HEK293 (cell line): ENCODE measurements around the gene PFKL.

Experiments
- CTCF ChIA-PET: fragments of 350-600 bp; formaldehyde crosslinking; extraction: SDS; loops from one replicate; lab custom pipeline; 2021; ENCODE audit warnings: antibody characterized with exemption; lab: Yijun Ruan, JAX
- POLR2A ChIA-PET: fragments of 300-600 bp; formaldehyde crosslinking; extraction: SDS; loops from one replicate; lab custom pipeline; 2020; ENCODE audit warnings: antibody characterized with exemption, inconsistent platforms; lab: Yijun Ruan, JAX
- H3K27ac ChIP-seq: fragments of 200-500 bp; sonication (Bioruptor generic); 2 replicates; pipeline ENCODE4 v1.5.1; 2014; ENCODE audit warnings: low read depth, low read length, control low read depth, inconsistent platforms; ENCODE audit errors: extremely low read depth
- H3K36me3 ChIP-seq, 2 experiments: fragments of 200-500 bp in 1 of 2; sonication (Bioruptor generic) in 1 of 2; 1 replicate in 1 of 2; 2 replicates in 1 of 2; pipeline ENCODE4 v1.5.1; 2014 to 2017; ENCODE audit warnings: inconsistent platforms in 2 of 2, low read length in 2 of 2; ENCODE audit not compliant: control insufficient read depth in 2 of 2, insufficient read depth in 1 of 2
- H3K4me1 ChIP-seq: fragments of 200-500 bp; sonication (Bioruptor generic); 2 replicates; pipeline ENCODE4 v1.5.1; 2014; ENCODE audit warnings: mild to moderate bottlenecking, low read length, inconsistent platforms; ENCODE audit not compliant: control insufficient read depth, insufficient read depth
- H3K4me3 ChIP-seq: 2 replicates; pipeline ENCODE4 v1.5.1; 2011; ENCODE audit warnings: low read depth, mild to moderate bottlenecking, control low read depth, low read length, moderate library complexity
- H3K9me3 ChIP-seq: fragments of 200-500 bp; sonication (Bioruptor generic); 2 replicates; pipeline ENCODE4 v1.5.1; 2014; ENCODE audit warnings: low read depth, low read length, inconsistent platforms; ENCODE audit not compliant: control insufficient read depth, insufficient read depth
- BCL11B ChIP-seq: fragments of 450-650 bp; formaldehyde crosslinking; IDR thresholded peaks from 2 replicates; pipeline ENCODE4 v1.5.1; 2016; ENCODE audit warnings: low read depth, missing biosample characterization, missing genetic modification characterization
- IKZF3 ChIP-seq: fragments of 450-650 bp; IDR thresholded peaks from 2 replicates; pipeline ENCODE4 v1.5.0; 2018; ENCODE audit warnings: missing biosample characterization, mild to moderate bottlenecking, missing genetic modification characterization, moderate library complexity
- KLF7 ChIP-seq: fragments of 450-650 bp; formaldehyde crosslinking; IDR thresholded peaks from 2 replicates; pipeline ENCODE4 v1.5.1; 2016; ENCODE audit warnings: missing biosample characterization, missing genetic modification characterization, borderline replicate concordance
- KLF9 ChIP-seq: fragments of 450-650 bp; formaldehyde crosslinking; IDR thresholded peaks from 2 replicates; pipeline ENCODE4 v1.5.1; 2016; ENCODE audit warnings: missing biosample characterization, missing genetic modification characterization, low read depth
- MYNN ChIP-seq: fragments of 450-650 bp; formaldehyde crosslinking; IDR thresholded peaks from 2 replicates; pipeline ENCODE4 v1.5.1; 2016; ENCODE audit warnings: missing biosample characterization, missing genetic modification characterization, borderline replicate concordance
- REPIN1 ChIP-seq: fragments of 450-650 bp; formaldehyde crosslinking; IDR thresholded peaks from 2 replicates; pipeline ENCODE4 v1.5.1; 2017; ENCODE audit warnings: missing biosample characterization, missing genetic modification characterization, low read depth
- SALL2 ChIP-seq: fragments of 450-650 bp; formaldehyde crosslinking; IDR thresholded peaks from 2 replicates; pipeline ENCODE4 v1.5.0; 2017; ENCODE audit warnings: missing biosample characterization, mild to moderate bottlenecking, missing genetic modification characterization, borderline replicate concordance
- ZBTB1 ChIP-seq: fragments of 450-650 bp; formaldehyde crosslinking; IDR thresholded peaks from 2 replicates; pipeline ENCODE4 v1.5.1; 2016; ENCODE audit warnings: missing biosample characterization, missing genetic modification characterization
- ZBTB48 ChIP-seq: fragments of 450-650 bp; formaldehyde crosslinking; IDR thresholded peaks from 2 replicates; pipeline ENCODE4 v1.5.1; 2016; ENCODE audit warnings: missing biosample characterization, missing genetic modification characterization
- ZFP41 ChIP-seq: fragments of 450-650 bp; formaldehyde crosslinking; IDR thresholded peaks from 2 replicates; pipeline ENCODE4 v1.5.1; 2016; ENCODE audit warnings: missing biosample characterization, missing genetic modification characterization, borderline replicate concordance
- ZNF112 ChIP-seq: fragments of 450-650 bp; formaldehyde crosslinking; IDR thresholded peaks from 2 replicates; pipeline ENCODE4 v1.5.0; 2017; ENCODE audit warnings: missing biosample characterization, missing genetic modification characterization
- ZNF114 ChIP-seq: fragments of 450-650 bp; formaldehyde crosslinking; IDR thresholded peaks from 2 replicates; pipeline ENCODE4 v1.5.0; 2017; ENCODE audit warnings: missing biosample characterization, missing genetic modification characterization
- ZNF140 ChIP-seq: fragments of 450-650 bp; formaldehyde crosslinking; IDR thresholded peaks from 2 replicates; pipeline ENCODE4 v1.5.1; 2016; ENCODE audit warnings: missing biosample characterization, missing genetic modification characterization
- ZNF223 ChIP-seq: fragments of 450-650 bp; formaldehyde crosslinking; IDR thresholded peaks from 2 replicates; pipeline ENCODE4 v1.5.1; 2016; ENCODE audit warnings: missing biosample characterization, missing genetic modification characterization
- ZNF292 ChIP-seq: fragments of 450-650 bp; formaldehyde crosslinking; IDR thresholded peaks from 2 replicates; pipeline ENCODE4 v1.5.1; 2016; ENCODE audit warnings: low read depth, missing biosample characterization, missing genetic modification characterization, borderline replicate concordance
- ZNF391 ChIP-seq: fragments of 450-650 bp; formaldehyde crosslinking; IDR thresholded peaks from 2 replicates; pipeline ENCODE4 v1.5.1; 2016; ENCODE audit warnings: low read depth, missing biosample characterization, missing genetic modification characterization, borderline replicate concordance
- ZNF571 ChIP-seq: fragments of 450-650 bp; formaldehyde crosslinking; IDR thresholded peaks from 2 replicates; pipeline ENCODE4 v1.5.0; 2017; ENCODE audit warnings: missing biosample characterization, missing genetic modification characterization
- ZNF596 ChIP-seq: fragments of 450-650 bp; IDR thresholded peaks from 2 replicates; pipeline ENCODE4 v1.5.0; 2018; ENCODE audit warnings: missing biosample characterization, mild to moderate bottlenecking, missing genetic modification characterization, moderate library complexity
- ZSCAN23 ChIP-seq: fragments of 450-650 bp; formaldehyde crosslinking; IDR thresholded peaks from 2 replicates; pipeline ENCODE4 v1.5.1; 2016; ENCODE audit warnings: missing biosample characterization, missing genetic modification characterization
- TF ChIP-seq, protein P1 (sequence below): fragments of 450-650 bp; formaldehyde crosslinking; IDR thresholded peaks from 2 replicates; pipeline ENCODE4 v1.5.1; 2016; ENCODE audit warnings: missing biosample characterization, missing genetic modification characterization
- TF ChIP-seq, protein P2 (sequence below): fragments of 450-650 bp; formaldehyde crosslinking; conservative IDR thresholded peaks from 2 replicates; pipeline ENCODE4 v1.5.1; 2016; ENCODE audit warnings: low read depth, missing biosample characterization, missing genetic modification characterization
- TF ChIP-seq, protein P3 (sequence below): fragments of 450-650 bp; formaldehyde crosslinking; IDR thresholded peaks from 2 replicates; pipeline ENCODE4 v1.5.1; 2017; ENCODE audit warnings: missing biosample characterization, missing genetic modification characterization
- TF ChIP-seq, protein P4 (sequence below): fragments of 450-650 bp; formaldehyde crosslinking; IDR thresholded peaks from 2 replicates; pipeline ENCODE4 v1.5.1; 2016; ENCODE audit warnings: missing biosample characterization, missing genetic modification characterization
- TF ChIP-seq, protein P5 (sequence below): IDR thresholded peaks from 2 replicates; pipeline ENCODE4 v1.6.1; 2011; ENCODE audit warnings: mild to moderate bottlenecking, low read depth, low read length, borderline replicate concordance
- TF ChIP-seq, protein P6 (sequence below): fragments of 450-650 bp; formaldehyde crosslinking; IDR thresholded peaks from 2 replicates; pipeline ENCODE4 v1.5.1; 2016; ENCODE audit warnings: missing biosample characterization, missing genetic modification characterization

Gene PFKL

DNA sequence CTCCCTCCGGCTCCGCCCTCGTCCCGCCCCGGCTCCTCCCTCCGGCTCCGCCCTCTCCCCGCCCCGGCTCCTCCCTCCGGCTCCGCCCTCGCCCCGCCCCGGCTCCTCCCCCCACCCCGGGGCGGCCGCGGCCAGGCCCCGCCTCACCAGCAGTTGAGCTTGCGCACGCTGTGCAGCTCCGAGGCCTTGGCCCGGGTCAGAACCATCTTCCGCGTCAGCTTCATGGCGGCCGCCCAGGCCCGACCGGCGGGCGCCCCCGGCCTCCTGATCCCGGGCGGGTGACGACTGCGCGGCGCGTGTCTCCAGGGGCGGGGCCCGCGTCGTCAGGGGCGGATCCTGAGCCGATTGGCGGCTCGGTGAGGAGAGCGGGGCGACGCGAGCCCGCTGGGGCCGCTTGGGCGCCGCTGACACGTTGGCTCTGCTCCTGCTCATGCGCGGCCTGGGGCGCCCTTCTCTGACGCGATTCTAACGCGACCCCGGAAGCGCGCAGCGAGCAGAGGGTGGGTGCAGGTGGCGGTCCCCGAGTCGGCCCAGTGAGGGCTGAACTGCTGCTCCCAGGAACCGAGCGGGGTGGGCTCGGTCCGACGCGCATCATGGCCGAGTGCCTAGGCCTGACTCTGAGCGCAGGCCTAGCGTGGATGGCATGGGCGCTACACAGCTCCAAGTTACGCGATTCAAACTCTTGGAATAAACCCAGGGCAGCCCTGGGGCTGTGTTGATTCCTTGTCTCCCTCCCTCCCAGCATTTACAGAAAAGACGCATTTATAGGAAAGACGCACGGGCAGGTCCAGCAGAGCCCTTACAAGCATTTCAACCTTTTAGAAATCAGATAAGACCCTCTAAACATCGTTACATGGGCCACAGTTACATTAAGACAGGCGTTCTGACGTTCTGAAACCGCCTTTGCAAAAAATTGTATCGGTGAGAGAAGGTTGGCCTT is 39.4 kb downstream of the PFKL start, which contains the start of gene CFAP410:
Gene CFAP410 (minus strand): TSS at position 420 of the 940 bp plus-strand sequence. CDS start 196 bp downstream, at position 224.
- Histone ChIP-seq H3K36me3 (peaks cover 0 to 4% of the 10 kb centered on the region in 2 experiments; a peak in 1 of 3 replicates), H3K4me3 (peak within 1 kb of the TSS; percentile 93), H3K27ac (peak within 1 kb of the TSS; percentile 93), H3K9me3 (no peaks in the 10 kb centered on the region), H3K4me1 (peaks cover 9% of the 10 kb centered on the region)
- ChIA-PET CTCF (interaction anchor here (0.6 to 1.7 kb wide), 6 partner anchors 36 to 1344 kb away, joined by 3 to 11 read pairs (median 6); no protein-coding TSS in a partner anchor), POLR2A (interaction anchor here (0.6 to 2.2 kb wide), 8 partner anchors 10 to 534 kb away, joined by 3 to 11 read pairs (median 4); partner anchors contain the start of genes LRRC3, PFKL and PTTG1IP)
- no peak for TF ChIP-seq ZNF112 (tag by site-specific recombination)
- TF ChIP-seq, protein P1, sequence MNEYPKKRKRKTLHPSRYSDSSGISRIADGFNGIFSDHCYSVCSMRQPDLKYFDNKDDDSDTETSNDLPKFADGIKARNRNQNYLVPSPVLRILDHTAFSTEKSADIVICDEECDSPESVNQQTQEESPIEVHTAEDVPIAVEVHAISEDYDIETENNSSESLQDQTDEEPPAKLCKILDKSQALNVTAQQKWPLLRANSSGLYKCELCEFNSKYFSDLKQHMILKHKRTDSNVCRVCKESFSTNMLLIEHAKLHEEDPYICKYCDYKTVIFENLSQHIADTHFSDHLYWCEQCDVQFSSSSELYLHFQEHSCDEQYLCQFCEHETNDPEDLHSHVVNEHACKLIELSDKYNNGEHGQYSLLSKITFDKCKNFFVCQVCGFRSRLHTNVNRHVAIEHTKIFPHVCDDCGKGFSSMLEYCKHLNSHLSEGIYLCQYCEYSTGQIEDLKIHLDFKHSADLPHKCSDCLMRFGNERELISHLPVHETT (tag by site-specific recombination): peak; percentile 91
- TF ChIP-seq BCL11B (tag by site-specific recombination): no peak
- TF ChIP-seq ZNF391: no peak; the same call in 1 of the 2 replicates
- no peak for TF ChIP-seq ZNF571 (tag by site-specific recombination)
- no peak for TF ChIP-seq ZNF223 (tag by site-specific recombination)
- TF ChIP-seq ZFP41: no peak
- no peak for TF ChIP-seq ZNF596 (tag by site-specific recombination)
- TF ChIP-seq ZSCAN23 (tag by site-specific recombination): peak; percentile 89
- TF ChIP-seq, protein P2, sequence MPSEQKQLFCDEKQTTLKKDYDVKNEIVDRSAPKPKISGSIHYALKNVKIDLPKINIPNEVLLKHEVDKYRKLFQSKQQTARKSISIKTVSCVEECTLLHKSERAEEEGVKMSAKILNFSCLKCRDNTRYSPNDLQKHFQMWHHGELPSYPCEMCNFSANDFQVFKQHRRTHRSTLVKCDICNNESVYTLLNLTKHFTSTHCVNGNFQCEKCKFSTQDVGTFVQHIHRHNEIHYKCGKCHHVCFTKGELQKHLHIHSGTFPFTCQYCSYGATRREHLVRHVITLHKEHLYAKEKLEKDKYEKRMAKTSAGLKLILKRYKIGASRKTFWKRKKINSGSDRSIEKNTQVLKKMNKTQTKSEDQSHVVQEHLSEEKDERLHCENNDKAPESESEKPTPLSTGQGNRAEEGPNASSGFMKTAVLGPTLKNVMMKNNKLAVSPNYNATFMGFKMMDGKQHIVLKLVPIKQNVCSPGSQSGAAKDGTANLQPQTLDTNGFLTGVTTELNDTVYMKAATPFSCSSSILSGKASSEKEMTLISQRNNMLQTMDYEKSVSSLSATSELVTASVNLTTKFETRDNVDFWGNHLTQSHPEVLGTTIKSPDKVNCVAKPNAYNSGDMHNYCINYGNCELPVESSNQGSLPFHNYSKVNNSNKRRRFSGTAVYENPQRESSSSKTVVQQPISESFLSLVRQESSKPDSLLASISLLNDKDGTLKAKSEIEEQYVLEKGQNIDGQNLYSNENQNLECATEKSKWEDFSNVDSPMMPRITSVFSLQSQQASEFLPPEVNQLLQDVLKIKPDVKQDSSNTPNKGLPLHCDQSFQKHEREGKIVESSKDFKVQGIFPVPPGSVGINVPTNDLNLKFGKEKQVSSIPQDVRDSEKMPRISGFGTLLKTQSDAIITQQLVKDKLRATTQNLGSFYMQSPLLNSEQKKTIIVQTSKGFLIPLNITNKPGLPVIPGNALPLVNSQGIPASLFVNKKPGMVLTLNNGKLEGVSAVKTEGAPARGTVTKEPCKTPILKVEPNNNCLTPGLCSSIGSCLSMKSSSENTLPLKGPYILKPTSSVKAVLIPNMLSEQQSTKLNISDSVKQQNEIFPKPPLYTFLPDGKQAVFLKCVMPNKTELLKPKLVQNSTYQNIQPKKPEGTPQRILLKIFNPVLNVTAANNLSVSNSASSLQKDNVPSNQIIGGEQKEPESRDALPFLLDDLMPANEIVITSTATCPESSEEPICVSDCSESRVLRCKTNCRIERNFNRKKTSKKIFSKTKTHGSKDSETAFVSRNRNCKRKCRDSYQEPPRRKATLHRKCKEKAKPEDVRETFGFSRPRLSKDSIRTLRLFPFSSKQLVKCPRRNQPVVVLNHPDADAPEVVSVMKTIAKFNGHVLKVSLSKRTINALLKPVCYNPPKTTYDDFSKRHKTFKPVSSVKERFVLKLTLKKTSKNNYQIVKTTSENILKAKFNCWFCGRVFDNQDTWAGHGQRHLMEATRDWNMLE (tag by site-specific recombination): no peak
- TF ChIP-seq ZBTB48 (tag by site-specific recombination): peak; percentile 63
- no peak for TF ChIP-seq ZNF292 (tag by site-specific recombination)
- TF ChIP-seq MYNN (tag by site-specific recombination): no peak
- TF ChIP-seq, protein P3, sequence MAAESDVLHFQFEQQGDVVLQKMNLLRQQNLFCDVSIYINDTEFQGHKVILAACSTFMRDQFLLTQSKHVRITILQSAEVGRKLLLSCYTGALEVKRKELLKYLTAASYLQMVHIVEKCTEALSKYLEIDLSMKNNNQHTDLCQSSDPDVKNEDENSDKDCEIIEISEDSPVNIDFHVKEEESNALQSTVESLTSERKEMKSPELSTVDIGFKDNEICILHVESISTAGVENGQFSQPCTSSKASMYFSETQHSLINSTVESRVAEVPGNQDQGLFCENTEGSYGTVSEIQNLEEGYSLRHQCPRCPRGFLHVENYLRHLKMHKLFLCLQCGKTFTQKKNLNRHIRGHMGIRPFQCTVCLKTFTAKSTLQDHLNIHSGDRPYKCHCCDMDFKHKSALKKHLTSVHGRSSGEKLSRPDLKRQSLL: no peak
- TF ChIP-seq SALL2 (tag by site-specific recombination): no peak
- TF ChIP-seq IKZF3: no peak
- TF ChIP-seq ZNF114 (tag by site-specific recombination): no peak
- TF ChIP-seq KLF7 (tag by site-specific recombination): peak; percentile 77; the same call in 1 of the 2 replicates
- TF ChIP-seq, protein P4, sequence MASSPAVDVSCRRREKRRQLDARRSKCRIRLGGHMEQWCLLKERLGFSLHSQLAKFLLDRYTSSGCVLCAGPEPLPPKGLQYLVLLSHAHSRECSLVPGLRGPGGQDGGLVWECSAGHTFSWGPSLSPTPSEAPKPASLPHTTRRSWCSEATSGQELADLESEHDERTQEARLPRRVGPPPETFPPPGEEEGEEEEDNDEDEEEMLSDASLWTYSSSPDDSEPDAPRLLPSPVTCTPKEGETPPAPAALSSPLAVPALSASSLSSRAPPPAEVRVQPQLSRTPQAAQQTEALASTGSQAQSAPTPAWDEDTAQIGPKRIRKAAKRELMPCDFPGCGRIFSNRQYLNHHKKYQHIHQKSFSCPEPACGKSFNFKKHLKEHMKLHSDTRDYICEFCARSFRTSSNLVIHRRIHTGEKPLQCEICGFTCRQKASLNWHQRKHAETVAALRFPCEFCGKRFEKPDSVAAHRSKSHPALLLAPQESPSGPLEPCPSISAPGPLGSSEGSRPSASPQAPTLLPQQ (tag by site-specific recombination): peak; percentile 89
- TF ChIP-seq, protein P5, sequence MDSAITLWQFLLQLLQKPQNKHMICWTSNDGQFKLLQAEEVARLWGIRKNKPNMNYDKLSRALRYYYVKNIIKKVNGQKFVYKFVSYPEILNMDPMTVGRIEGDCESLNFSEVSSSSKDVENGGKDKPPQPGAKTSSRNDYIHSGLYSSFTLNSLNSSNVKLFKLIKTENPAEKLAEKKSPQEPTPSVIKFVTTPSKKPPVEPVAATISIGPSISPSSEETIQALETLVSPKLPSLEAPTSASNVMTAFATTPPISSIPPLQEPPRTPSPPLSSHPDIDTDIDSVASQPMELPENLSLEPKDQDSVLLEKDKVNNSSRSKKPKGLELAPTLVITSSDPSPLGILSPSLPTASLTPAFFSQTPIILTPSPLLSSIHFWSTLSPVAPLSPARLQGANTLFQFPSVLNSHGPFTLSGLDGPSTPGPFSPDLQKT: no peak
- peak; percentile 79 for TF ChIP-seq KLF9 (tag by site-specific recombination)
- no peak for TF ChIP-seq REPIN1 (tag by site-specific recombination)
- no peak for TF ChIP-seq ZBTB1
- TF ChIP-seq, protein P6, sequence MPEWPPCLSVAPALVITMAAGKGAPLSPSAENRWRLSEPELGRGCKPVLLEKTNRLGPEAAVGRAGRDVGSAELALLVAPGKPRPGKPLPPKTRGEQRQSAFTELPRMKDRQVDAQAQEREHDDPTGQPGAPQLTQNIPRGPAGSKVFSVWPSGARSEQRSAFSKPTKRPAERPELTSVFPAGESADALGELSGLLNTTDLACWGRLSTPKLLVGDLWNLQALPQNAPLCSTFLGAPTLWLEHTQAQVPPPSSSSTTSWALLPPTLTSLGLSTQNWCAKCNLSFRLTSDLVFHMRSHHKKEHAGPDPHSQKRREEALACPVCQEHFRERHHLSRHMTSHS (tag by site-specific recombination): no peak
- no peak for TF ChIP-seq ZNF140
